ENCODE measurements around the gene PDIA4. TPM values are rescaled to one million over a fixed set of nuclear protein-coding genes. Genes with fewer than 3 reads are reported as not detected.
"Not testable (repeated sequence)": the region's sequence is repeated elsewhere in the genome, so short reads cannot be mapped to it uniquely, and the experiment has no call there.

Gene PDIA4
- total and polyA plus RNA-seq, 2 of the 8 experiments (the other 6 are each of a cell fraction or from before 2014, with no cell fraction given), result 119 to 303 TPM

DNA sequence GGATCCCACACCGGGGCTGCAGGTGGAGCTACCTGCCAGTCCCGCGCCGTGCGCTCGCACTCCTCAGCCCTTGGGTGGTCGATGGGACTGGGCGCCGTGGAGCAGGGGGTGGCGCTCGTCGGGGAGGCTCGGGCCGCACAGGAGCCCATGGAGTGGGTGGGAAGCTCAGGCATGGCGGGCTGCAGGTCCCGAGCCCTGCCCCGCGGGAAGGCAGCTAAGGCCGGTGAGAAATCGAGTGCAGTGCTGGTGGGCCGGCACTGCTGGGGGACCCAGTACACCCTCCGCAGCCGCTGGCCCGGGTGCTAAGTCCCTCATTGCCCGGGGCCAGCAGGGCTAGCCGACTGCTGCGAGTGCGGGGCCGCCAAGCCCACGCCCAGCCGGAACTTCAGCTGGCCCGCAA, 10.3 kb upstream of the PDIA4 start:
- CTCF ChIA-PET (ENCODE audit: partially characterized antibody), result interaction anchor here (1.9 kb wide), 1 partner anchor 27 kb away, joined by 8 read pairs; no protein-coding TSS in a partner anchor
- H3K27ac ChIP-seq (ENCODE audit: low read depth, low read length); H4K5ac ChIP-seq (ENCODE audit: insufficient read length, low read depth, low read length); H2BK12ac ChIP-seq (ENCODE audit: low read depth, low read length); H4K8ac ChIP-seq (ENCODE audit: extremely low read depth, insufficient read depth, low read length); H3K4me3 ChIP-seq (ENCODE audit: extremely low read depth in 1 of 4, insufficient read depth in 2 of 4, low read depth in 3 of 4, low read length in 4 of 4); H4K20me1 ChIP-seq (replicated peaks in 1 of 2; ENCODE audit: control insufficient read depth in 1 of 2, insufficient read depth in 2 of 2, low read length in 2 of 2); H2BK15ac ChIP-seq (ENCODE audit: low read length); H3K9me3 ChIP-seq (ENCODE audit: insufficient read depth in 2 of 2, low read depth in 1 of 2, low read length in 1 of 2); POLR2A ChIA-PET (ENCODE audit: partially characterized antibody); H3K4me1 ChIP-seq (replicated peaks in 1 of 4; ENCODE audit: control insufficient read depth in 3 of 4, insufficient read depth in 4 of 4, low read length in 3 of 4); H2BK20ac ChIP-seq (ENCODE audit: low read length); H4K91ac ChIP-seq (replicated peaks; ENCODE audit: insufficient read length, low read length); H3K4me2 ChIP-seq (ENCODE audit: insufficient read depth in 1 of 2, low read depth in 2 of 2, low read length in 2 of 2); H3K18ac ChIP-seq (ENCODE audit: extremely low read depth, low read length); H2BK5ac ChIP-seq (ENCODE audit: low read depth, low read length); H3K14ac ChIP-seq (ENCODE audit: insufficient read length); H3K27me3 ChIP-seq (replicated peaks in 1 of 4; ENCODE audit: control insufficient read depth in 3 of 4, extremely low read depth in 1 of 4, insufficient read depth in 3 of 4, low read length in 3 of 4); H3K23me2 ChIP-seq (ENCODE audit: low read depth, low read length); FAIRE-seq; H2AFZ ChIP-seq (ENCODE audit: low read length); H3K4ac ChIP-seq (replicated peaks; ENCODE audit: insufficient read length, low read depth, low read length); DNase-seq (ENCODE audit: low read depth in 1 of 2, low spot score in 2 of 2); H2AK5ac ChIP-seq (ENCODE audit: low read depth, low read length); H3K56ac ChIP-seq (replicated peaks; ENCODE audit: insufficient read length, low read depth, low read length); H3K79me1 ChIP-seq (ENCODE audit: low read depth, low read length); H3K23ac ChIP-seq (ENCODE audit: insufficient read length); H2BK120ac ChIP-seq (replicated peaks; ENCODE audit: low read depth, low read length); H3K9ac ChIP-seq (replicated peaks in 1 of 4; ENCODE audit: extremely low read depth in 1 of 4, low read depth in 3 of 4, low read length in 3 of 4); H3K36me3 ChIP-seq (ENCODE audit: control insufficient read depth in 2 of 4, insufficient read depth in 4 of 4, low read length in 3 of 4); H3K79me2 ChIP-seq (ENCODE audit: control insufficient read depth in 1 of 2, insufficient read depth in 2 of 2, low read length in 2 of 2): not testable (repeated sequence)
- 94% methylated on average over 26 of the region's 32 CpGs; no CpG with 5 or more reads in 1 of the 2 experiments for WGBS, 2 experiments (ENCODE audit: extremely low coverage in 1 of 2, insufficient coverage in 1 of 2, insufficient read length in 1 of 2, insufficient replicate concordance in 2 of 2, low coverage in 1 of 2, low lambda C conversion rate in 2 of 2, missing lambda C conversion rate in 1 of 2)
